Ishikawa (cell line): ENCODE data around the gene TP53TG5.

Experiments used
- CREB1 ChIP-seq: IDR thresholded peaks from 2 replicates; pipeline ENCODE4 v1.6.1; 2012; ENCODE audit warnings: low read depth
- EGR1 ChIP-seq: IDR thresholded peaks from 2 replicates; pipeline ENCODE4 v1.6.1; 2012
- EP300 ChIP-seq: IDR thresholded peaks from 2 replicates; pipeline ENCODE4 v1.6.1; 2012; ENCODE audit warnings: borderline replicate concordance
- FOXM1 ChIP-seq: IDR thresholded peaks from 2 replicates; pipeline ENCODE4 v1.6.1; 2012; ENCODE audit warnings: low read depth, borderline replicate concordance
- MAX ChIP-seq: IDR thresholded peaks from 2 replicates; pipeline ENCODE4 v1.6.1; 2012
- NFIC ChIP-seq: IDR thresholded peaks from 2 replicates; pipeline ENCODE4 v1.6.1; 2012
- RAD21 ChIP-seq: IDR thresholded peaks from 2 replicates; pipeline ENCODE4 v1.6.1; 2012; ENCODE audit warnings: low read depth
- REST ChIP-seq: IDR thresholded peaks from 2 replicates; pipeline ENCODE4 v1.6.1; 2012; ENCODE audit warnings: low read depth, mild to moderate bottlenecking
- TCF12 ChIP-seq: IDR thresholded peaks from 2 replicates; pipeline ENCODE4 v1.6.1; 2012; ENCODE audit warnings: low read depth
- TEAD4 ChIP-seq: IDR thresholded peaks from 2 replicates; pipeline ENCODE4 v1.6.1; 2012
- YY1 ChIP-seq: IDR thresholded peaks from 2 replicates; pipeline ENCODE4 v1.6.1; 2012; ENCODE audit warnings: low read depth
- ZBTB7A ChIP-seq: IDR thresholded peaks from 2 replicates; pipeline ENCODE4 v1.6.1; 2012; ENCODE audit warnings: low read depth
- TF ChIP-seq, protein P1 (sequence below): IDR thresholded peaks from 2 replicates; pipeline ENCODE4 v1.6.1; 2012

TP53TG5 gene

GRCh38 chr20:45340236-45340847 is 37.8 kb downstream of the TP53TG5 start:
- TF ChIP-seq ZBTB7A, result 0 out of 2 replicates have a peak, but pooled peaks have one; percentile 60
- no peak for TF ChIP-seq CREB1

DNA sequence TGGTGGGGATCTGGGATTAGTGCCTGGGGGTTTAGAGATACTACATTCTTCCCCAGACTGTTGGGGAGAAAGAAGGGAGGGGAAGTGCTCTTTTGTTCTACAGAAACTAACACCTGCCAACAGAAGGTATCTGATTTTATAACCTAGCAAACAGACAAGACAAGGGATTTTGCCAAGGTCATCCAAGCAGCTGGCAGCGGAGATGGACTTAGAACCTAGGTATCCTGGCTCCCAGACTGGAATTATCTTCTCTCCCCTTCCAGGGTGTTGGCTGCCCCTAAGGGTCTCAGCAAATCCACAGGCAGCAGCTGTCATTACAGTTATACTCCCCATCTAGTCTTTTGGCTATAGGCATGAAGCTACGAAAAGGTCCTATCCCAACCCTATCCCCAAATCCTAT is 38.3 kb downstream of the TP53TG5 start:
- TF ChIP-seq EGR1, result no peak
- TF ChIP-seq EP300, result no peak
- TF ChIP-seq, protein P1, sequence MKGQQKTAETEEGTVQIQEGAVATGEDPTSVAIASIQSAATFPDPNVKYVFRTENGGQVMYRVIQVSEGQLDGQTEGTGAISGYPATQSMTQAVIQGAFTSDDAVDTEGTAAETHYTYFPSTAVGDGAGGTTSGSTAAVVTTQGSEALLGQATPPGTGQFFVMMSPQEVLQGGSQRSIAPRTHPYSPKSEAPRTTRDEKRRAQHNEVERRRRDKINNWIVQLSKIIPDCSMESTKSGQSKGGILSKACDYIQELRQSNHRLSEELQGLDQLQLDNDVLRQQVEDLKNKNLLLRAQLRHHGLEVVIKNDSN, result no peak

DNA sequence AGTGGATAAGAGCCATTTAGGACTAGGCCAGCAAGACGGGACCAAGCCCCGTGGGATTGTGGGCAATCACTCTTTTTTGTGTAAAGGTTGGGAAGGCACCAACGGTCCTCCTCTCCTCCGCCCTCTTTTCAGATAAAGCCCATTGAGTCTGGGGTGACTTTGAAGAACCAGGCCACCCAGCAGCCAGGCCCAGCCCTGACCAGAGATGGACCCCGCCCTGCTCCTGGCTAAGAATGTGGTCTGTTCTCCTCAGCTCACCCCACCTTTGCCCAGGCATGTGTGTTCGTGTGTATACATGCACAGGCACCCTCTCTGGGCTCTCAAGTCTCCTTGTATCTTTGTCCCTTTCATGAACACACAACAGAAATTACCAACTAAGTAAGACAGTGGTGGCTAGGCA is 39.0 kb downstream of the TP53TG5 start:
- TF ChIP-seq MAX (no peak), RAD21 (no peak), NFIC (no peak), YY1 (no peak), REST (no peak), EP300 (no peak), TCF12 (no peak), TEAD4 (no peak), EGR1 (no peak)
- TF ChIP-seq, protein P1, result no peak

GRCh38 chr20:45338121-45339030 is 39.7 kb downstream of the TP53TG5 start:
- TF ChIP-seq MAX, result no peak
- TF ChIP-seq EGR1, result no peak
- TF ChIP-seq RAD21, result no peak
- TF ChIP-seq TEAD4, result no peak
- TF ChIP-seq YY1, result no peak
- no peak for TF ChIP-seq FOXM1
- TF ChIP-seq CREB1, result no peak
- TF ChIP-seq, protein P1, result no peak
- TF ChIP-seq EP300, result no peak
- no peak for TF ChIP-seq NFIC
- no peak for TF ChIP-seq ZBTB7A
- TF ChIP-seq REST, result no peak
- TF ChIP-seq TCF12, result no peak

GRCh38 chr20:45337367-45338120 is 40.6 kb downstream of the TP53TG5 start:
- peak; percentile 53; the same call in 1 of the 2 replicates for TF ChIP-seq TCF12
- TF ChIP-seq, protein P1, result no peak
- peak; percentile 52; the same call in 1 of the 2 replicates for TF ChIP-seq NFIC
- TF ChIP-seq EP300, result peak; percentile 50; the same call in 1 of the 2 replicates
- TF ChIP-seq TEAD4, result peak; percentile 84
- no peak for TF ChIP-seq CREB1
- TF ChIP-seq EGR1, result peak; percentile 62; the same call in 1 of the 2 replicates
